Thyroid gland (tissue), 4 donors: ENCODE data around the gene INPP5F.

Experiments used
- POLR2A ChIP-seq, 2 donors: fragments of 450-650 bp; IDR thresholded peaks; one replicate each; pipeline ENCODE4 v1.6.1; 2017; ENCODE audit warnings: antibody characterized with exemption in 2 of 2, mild to moderate bottlenecking in 2 of 2, moderate library complexity in 1 of 2
- TF ChIP-seq, protein P1 (sequence below), 6 experiments: fragments of 200-600 bp in 3 of 6; fragments of 450-650 bp in 3 of 6; sonication (generic) in 3 of 6; IDR thresholded peaks; one replicate each; pipeline ENCODE4 v1.5.1; 2016 to 2019; ENCODE audit warnings: antibody characterized with exemption in 6 of 6, mild to moderate bottlenecking in 2 of 6, inconsistent platforms in 1 of 6, moderate library complexity in 1 of 6

DNA sequence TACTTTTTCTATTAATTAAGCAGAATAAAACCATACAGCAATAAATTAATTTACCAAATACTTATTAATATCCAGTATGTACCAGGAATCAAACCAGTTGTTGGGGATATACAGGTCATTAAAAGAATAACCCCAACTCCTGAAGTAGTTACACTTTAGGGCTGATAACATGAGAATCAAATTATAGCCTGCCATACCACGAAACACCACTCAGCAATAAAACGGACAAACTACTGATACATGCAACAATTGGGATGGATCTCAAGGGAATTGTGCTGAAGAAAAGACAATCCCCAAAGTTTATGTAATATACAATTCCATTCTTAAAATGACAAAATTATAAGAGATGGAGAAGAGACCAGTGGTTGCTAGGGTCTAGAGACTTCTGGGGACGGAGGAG is 124.1 kb downstream of the INPP5F start:
- no peak for TF ChIP-seq POLR2A (IDR thresholded peaks at IDR 0.05)
- TF ChIP-seq, protein P1, sequence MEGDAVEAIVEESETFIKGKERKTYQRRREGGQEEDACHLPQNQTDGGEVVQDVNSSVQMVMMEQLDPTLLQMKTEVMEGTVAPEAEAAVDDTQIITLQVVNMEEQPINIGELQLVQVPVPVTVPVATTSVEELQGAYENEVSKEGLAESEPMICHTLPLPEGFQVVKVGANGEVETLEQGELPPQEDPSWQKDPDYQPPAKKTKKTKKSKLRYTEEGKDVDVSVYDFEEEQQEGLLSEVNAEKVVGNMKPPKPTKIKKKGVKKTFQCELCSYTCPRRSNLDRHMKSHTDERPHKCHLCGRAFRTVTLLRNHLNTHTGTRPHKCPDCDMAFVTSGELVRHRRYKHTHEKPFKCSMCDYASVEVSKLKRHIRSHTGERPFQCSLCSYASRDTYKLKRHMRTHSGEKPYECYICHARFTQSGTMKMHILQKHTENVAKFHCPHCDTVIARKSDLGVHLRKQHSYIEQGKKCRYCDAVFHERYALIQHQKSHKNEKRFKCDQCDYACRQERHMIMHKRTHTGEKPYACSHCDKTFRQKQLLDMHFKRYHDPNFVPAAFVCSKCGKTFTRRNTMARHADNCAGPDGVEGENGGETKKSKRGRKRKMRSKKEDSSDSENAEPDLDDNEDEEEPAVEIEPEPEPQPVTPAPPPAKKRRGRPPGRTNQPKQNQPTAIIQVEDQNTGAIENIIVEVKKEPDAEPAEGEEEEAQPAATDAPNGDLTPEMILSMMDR (IDR thresholded peaks at IDR 0.05) = no peak
